HFFc6 (cell line): ENCODE data around the gene LRRFIP2. TPM values are rescaled to one million over a fixed set of nuclear protein-coding genes. Genes with fewer than 3 reads are reported as not detected.

Experiments used
- DNase-seq: peaks from one replicate; pipeline ENCODE4 v3.0.0-alpha.2; 2018
- H3K27ac Mint-ChIP-seq: 2 replicates; pipeline ENCODE4 v1.8.0; 2020; ENCODE audit warnings: mild to moderate bottlenecking, mixed read lengths
- H3K27me3 Mint-ChIP-seq: 2 replicates; pipeline ENCODE4 v1.8.0; 2021; ENCODE audit warnings: mild to moderate bottlenecking, moderate library complexity, mixed read lengths; ENCODE audit not compliant: insufficient read depth
- H3K36me3 Mint-ChIP-seq: 2 replicates; pipeline ENCODE4 v1.8.0; 2021; ENCODE audit warnings: low read depth, mixed read lengths
- H3K4me1 Mint-ChIP-seq: 2 replicates; pipeline ENCODE4 v1.8.0; 2020; ENCODE audit warnings: low read depth, mixed read lengths
- H3K4me3 Mint-ChIP-seq: 2 replicates; pipeline ENCODE4 v1.8.0; 2020; ENCODE audit warnings: mild to moderate bottlenecking, moderate library complexity, mixed read lengths
- H3K9me3 Mint-ChIP-seq: 2 replicates; pipeline ENCODE4 v1.8.0; 2020; ENCODE audit warnings: mild to moderate bottlenecking, mixed read lengths
- total RNA-seq, 6 experiments: library from RNA; stranded (reverse); fragmentation: NEBNext Ultra II Directional; extraction: Animal tissue kit (Norgen Biotek cat#: 25700); gene quantifications; 2 replicates in 1 of 6; 3 replicates in 5 of 6; pipeline ENCODE4 v1.2.3, GENCODE V29; 2021
- TF ChIP-seq, protein P1 (sequence below): fragments of 200-600 bp; sonication (generic); IDR thresholded peaks from 2 replicates; pipeline ENCODE4 v1.5.0; 2021; ENCODE audit warnings: antibody characterized with exemption, mild to moderate bottlenecking

LRRFIP2 gene
- total RNA-seq, 6 experiments from 2014 or later = 124 to 151 (median 134) TPM

DNA sequence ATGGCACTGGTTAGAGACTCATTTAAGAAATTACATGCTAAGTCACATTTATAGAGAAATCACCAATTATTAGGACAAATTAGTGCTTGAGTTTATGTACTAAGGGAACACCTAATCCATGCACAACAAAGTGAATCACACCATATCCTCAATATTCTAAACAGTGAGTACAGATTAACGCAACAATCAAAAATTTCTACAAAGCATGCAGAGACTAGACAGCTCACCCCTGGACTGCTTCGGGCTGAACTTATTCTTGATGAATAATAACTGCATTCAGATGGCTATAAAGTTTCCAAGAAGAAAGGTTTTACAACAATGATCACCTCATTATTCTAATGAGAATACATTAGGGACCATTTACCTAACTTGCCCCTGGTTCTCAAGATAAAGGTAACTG, 66.5 kb downstream of the LRRFIP2 start:
- TF ChIP-seq, protein P1, sequence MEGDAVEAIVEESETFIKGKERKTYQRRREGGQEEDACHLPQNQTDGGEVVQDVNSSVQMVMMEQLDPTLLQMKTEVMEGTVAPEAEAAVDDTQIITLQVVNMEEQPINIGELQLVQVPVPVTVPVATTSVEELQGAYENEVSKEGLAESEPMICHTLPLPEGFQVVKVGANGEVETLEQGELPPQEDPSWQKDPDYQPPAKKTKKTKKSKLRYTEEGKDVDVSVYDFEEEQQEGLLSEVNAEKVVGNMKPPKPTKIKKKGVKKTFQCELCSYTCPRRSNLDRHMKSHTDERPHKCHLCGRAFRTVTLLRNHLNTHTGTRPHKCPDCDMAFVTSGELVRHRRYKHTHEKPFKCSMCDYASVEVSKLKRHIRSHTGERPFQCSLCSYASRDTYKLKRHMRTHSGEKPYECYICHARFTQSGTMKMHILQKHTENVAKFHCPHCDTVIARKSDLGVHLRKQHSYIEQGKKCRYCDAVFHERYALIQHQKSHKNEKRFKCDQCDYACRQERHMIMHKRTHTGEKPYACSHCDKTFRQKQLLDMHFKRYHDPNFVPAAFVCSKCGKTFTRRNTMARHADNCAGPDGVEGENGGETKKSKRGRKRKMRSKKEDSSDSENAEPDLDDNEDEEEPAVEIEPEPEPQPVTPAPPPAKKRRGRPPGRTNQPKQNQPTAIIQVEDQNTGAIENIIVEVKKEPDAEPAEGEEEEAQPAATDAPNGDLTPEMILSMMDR = no peak
- DNase-seq = no peak
- Mint-ChIP-seq H3K9me3 (no peaks in the 10 kb centered on the region), H3K36me3 (peaks cover 20% of the 10 kb centered on the region), H3K4me3 (no peak overlapping the region), H3K27me3 (no peaks in the 10 kb centered on the region; the same call in 1 of the 2 replicates), H3K27ac (no peak overlapping the region), H3K4me1 (peaks cover 57% of the 10 kb centered on the region)

DNA sequence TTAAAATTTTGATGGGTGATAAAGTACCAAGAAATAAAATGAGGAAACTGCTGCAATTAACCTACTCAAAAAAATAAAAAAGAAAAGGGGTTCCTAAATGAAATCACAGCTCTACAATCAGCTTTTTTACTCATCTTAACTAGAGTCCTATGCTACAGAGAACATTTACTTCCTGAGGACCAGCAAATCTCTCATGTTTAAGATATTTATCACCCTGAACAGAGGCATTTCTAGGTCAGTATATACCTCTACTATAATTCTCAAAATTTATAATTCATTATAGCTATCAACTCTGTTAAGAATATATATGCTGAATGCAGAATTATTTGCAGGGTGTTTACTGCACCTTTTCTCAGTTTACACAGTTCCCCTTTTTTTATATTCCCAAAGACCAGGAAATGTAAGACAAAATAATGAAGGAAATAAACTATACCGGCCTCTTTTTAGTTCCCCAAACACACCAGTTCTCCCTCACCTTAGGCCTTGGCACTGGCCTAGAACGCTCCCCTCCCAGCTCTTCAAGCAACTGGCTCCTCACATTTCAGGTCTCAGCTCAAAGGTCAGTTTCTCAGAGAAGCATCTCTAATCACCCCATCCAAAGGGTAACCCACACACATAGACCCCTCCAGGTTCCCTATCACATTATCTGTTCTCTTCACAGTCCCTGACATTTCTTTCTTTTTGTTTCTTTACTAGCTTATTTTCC, 71.1 kb downstream of the LRRFIP2 start:
- H3K9me3 Mint-ChIP-seq = no peaks in the 10 kb centered on the region
- peaks cover 20% of the 10 kb centered on the region for H3K36me3 Mint-ChIP-seq
- TF ChIP-seq, protein P1 = no peak
- peak overlapping the region; percentile 66 for H3K27ac Mint-ChIP-seq
- peaks cover 30% of the 10 kb centered on the region for H3K4me1 Mint-ChIP-seq
- no peaks in the 10 kb centered on the region; the same call in 1 of the 2 replicates for H3K27me3 Mint-ChIP-seq
- DNase-seq = no peak
- no peak overlapping the region for H3K4me3 Mint-ChIP-seq

DNA sequence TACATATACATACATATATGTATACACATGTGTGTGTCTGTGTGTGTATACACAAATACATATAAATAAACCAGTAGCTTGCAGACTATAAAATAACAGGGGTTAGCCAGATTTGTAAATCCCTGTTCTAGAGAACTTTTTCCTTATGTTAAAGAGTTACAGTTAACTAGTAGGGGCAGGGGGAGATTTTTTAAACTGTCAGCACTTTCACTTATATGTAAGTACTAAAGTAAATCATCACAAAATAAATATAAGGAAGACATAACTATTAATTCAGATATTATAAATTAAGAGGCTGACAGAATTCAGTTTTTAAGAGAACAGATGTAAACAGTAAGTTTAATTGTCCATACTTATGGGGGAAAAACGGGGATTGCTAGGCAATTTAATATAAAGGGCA, 74.0 kb downstream of the LRRFIP2 start:
- Mint-ChIP-seq H3K36me3 (peaks cover 17% of the 10 kb centered on the region), H3K27ac (no peak overlapping the region), H3K4me3 (no peak overlapping the region), H3K9me3 (no peaks in the 10 kb centered on the region), H3K4me1 (peaks cover 50% of the 10 kb centered on the region), H3K27me3 (no peaks in the 10 kb centered on the region; the same call in 1 of the 2 replicates)
- DNase-seq = no peak
- TF ChIP-seq, protein P1 = no peak

DNA sequence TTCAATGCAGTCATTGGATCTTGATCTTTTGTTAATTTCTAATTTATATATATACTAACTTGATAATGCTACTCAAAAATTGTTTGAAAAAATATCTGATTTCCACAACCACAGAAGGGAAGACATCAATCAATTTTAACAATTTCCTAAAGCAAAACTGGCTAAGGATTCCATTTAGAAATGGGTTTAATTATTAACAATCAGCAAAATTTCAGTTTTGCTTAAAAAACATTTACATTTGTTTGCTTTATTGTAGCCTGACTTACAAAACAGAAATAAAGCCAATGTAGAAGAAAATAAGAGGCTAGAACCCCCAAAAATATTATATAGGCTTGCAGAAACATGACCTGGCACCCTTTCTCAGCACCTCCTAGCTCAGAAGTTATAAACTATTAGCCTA, 74.9 kb downstream of the LRRFIP2 start:
- H3K27ac Mint-ChIP-seq = no peak overlapping the region
- H3K36me3 Mint-ChIP-seq = peaks cover 26% of the 10 kb centered on the region
- no peaks in the 10 kb centered on the region for H3K9me3 Mint-ChIP-seq
- no peaks in the 10 kb centered on the region; the same call in 1 of the 2 replicates for H3K27me3 Mint-ChIP-seq
- no peak overlapping the region for H3K4me3 Mint-ChIP-seq
- TF ChIP-seq, protein P1 = no peak
- DNase-seq = no peak
- H3K4me1 Mint-ChIP-seq = peaks cover 60% of the 10 kb centered on the region

DNA sequence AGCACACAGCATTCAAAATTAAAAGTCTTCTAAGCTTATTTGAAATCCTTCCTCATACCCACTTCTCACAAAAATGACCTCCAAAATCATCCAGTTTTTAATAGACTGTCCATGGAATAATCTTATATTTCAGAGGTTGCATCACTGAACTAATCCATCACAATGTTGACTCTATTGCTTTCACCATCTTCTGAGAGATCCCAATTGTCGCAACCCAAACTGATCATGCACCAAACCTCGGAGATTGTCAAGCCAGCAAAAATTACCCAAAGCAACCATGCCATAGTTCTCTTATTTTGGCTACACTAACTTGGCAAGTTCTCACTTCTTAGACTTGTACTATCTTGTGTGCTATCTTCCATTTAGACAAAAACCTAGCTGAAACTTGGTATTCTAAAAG, 75.5 kb downstream of the LRRFIP2 start:
- Mint-ChIP-seq H3K4me3 (no peak overlapping the region), H3K27me3 (no peaks in the 10 kb centered on the region; the same call in 1 of the 2 replicates), H3K9me3 (no peaks in the 10 kb centered on the region), H3K4me1 (peaks cover 65% of the 10 kb centered on the region), H3K36me3 (peaks cover 31% of the 10 kb centered on the region), H3K27ac (peak overlapping the region; percentile 46)
- TF ChIP-seq, protein P1 = no peak
- DNase-seq = no peak
